Measurements from ENCODE around the gene BCR. TPM values are rescaled to one million over a fixed set of nuclear protein-coding genes. Genes with fewer than 3 reads are reported as not detected.

Gene BCR
- total RNA-seq, 1 donor from 2014 or later = 57.2 TPM

- Histone ChIP-seq H3K36me3 (peaks cover 93% of the 10 kb centered on the region), H3K9me3 (no peaks in the 10 kb centered on the region), H3K4me3 (no peak overlapping the region), H3K27ac (no peak overlapping the region), H3K27me3 (ENCODE audit: low read depth) (no peaks in the 10 kb centered on the region), H3K4me1 (peaks cover 12% of the 10 kb centered on the region)
- intact Hi-C loops (cut with DNase I) = no loop called here
- no peak for TF ChIP-seq CTCF (IDR thresholded peaks at IDR 0.05)
- DNase-seq = no peak
- ATAC-seq = no peak
These were observed 113.9 kb downstream of the BCR start for GRCh38 chr22:23294221-23294620.

DNA sequence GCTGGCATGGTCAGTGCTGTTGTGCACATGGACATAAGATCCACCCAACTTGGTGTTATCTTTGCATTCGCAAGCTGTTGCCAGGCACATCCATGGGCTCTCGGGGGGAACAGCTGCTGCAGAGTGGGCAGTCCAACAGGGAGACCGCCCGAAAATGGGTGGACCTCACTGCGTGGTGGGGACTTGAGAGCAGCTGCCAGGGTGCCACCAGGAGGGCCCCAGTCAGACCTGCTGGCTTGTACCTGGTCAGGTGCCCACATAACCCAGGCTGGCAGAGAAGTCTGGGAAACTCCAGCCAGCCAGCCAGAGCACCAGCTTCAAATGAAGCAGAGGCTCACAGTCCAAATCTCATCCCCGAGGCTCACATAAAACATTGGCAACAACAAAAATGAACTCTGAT is 120.2 kb downstream of the BCR start:
- H3K27me3 ChIP-seq (ENCODE audit: low read depth) = no peaks in the 10 kb centered on the region
- DNase-seq = peak; percentile 10
- H3K9me3 ChIP-seq = no peaks in the 10 kb centered on the region
- ATAC-seq = no peak
- no peak overlapping the region for H3K4me3 ChIP-seq
- H3K4me1 ChIP-seq = peaks cover 10% of the 10 kb centered on the region
- no peak overlapping the region for H3K27ac ChIP-seq
- no peak for TF ChIP-seq CTCF (IDR thresholded peaks at IDR 0.05)
- intact Hi-C loops (cut with DNase I) = no loop called here
- H3K36me3 ChIP-seq = peaks cover 74% of the 10 kb centered on the region

- Histone ChIP-seq H3K4me1 (peaks cover 18% of the 10 kb centered on the region), H3K36me3 (peaks cover 65% of the 10 kb centered on the region), H3K27ac (no peak overlapping the region), H3K27me3 (ENCODE audit: low read depth) (no peaks in the 10 kb centered on the region), H3K9me3 (no peaks in the 10 kb centered on the region), H3K4me3 (no peak overlapping the region)
- ATAC-seq (no peak), DNase-seq (peak; percentile 21)
- intact Hi-C loops (cut with DNase I) = no loop called here
- TF ChIP-seq CTCF (IDR thresholded peaks at IDR 0.05) = no peak
These were observed 121.3 kb downstream of the BCR start for GRCh38 chr22:23301591-23301990.

GRCh38 chr22:23302171-23303002 is 122.1 kb downstream of the BCR start:
- ATAC-seq (no peak), DNase-seq (peak; percentile 32)
- H3K4me1 ChIP-seq = peaks cover 23% of the 10 kb centered on the region
- no peak for TF ChIP-seq CTCF (IDR thresholded peaks at IDR 0.05)
- H3K36me3 ChIP-seq = peaks cover 58% of the 10 kb centered on the region
- no peaks in the 10 kb centered on the region for H3K9me3 ChIP-seq
- H3K4me3 ChIP-seq = no peak overlapping the region
- H3K27ac ChIP-seq = no peak overlapping the region
- intact Hi-C loops (cut with DNase I) = no loop called here
- H3K27me3 ChIP-seq (ENCODE audit: low read depth) = no peaks in the 10 kb centered on the region

DNA sequence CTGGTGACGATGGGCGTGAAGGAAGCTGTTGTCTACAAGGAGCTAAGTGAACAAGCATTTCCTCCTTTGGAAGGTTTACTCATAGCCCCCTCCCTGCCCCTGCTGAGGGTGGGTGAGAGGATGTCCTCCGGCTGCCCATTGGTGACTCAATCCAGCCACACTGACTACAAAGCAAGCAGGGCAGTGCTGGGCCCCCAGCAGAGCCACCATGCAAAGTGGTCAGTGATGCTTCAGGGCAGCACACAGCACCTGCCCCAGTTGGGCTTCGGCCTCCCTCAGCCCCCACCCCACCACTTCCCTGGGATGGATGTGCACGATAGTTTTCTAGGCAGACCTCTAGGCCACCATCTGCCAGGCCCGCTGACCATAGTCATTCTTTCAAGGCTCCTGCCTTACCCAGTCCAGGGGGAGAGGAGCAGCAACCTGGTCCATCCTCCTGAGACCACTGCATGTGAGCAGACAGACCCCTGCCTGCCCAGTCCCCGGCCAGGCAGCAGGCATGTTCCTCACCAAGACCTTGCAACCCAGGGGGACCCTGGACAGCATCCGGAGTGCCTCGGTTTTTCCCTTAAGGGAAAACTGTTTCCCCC is 125.1 kb downstream of the BCR start:
- intact Hi-C loops (cut with DNase I) = no loop called here
- DNase-seq (peak; percentile 40), ATAC-seq (peak; percentile 4 to 14)
- TF ChIP-seq CTCF (IDR thresholded peaks at IDR 0.05) = no peak
- Histone ChIP-seq H3K4me3 (peak overlapping the region; percentile 32), H3K27ac (peak overlapping the region; percentile 91), H3K9me3 (no peaks in the 10 kb centered on the region), H3K27me3 (ENCODE audit: low read depth) (no peaks in the 10 kb centered on the region), H3K4me1 (peaks cover 23% of the 10 kb centered on the region), H3K36me3 (peaks cover 30% of the 10 kb centered on the region)
